HEK293T (cell line): ENCODE results near the gene LCK.
A peak's percentile ranks its signal among the peaks of the same experiment; 100 is the strongest.

ENCODE experiments used
- CTCF ChIA-PET: fragments of 350-600 bp; formaldehyde crosslinking; extraction: SDS; loops from one replicate; lab custom pipeline; 2021; ENCODE audit warnings: antibody characterized with exemption, inconsistent platforms; lab: Yijun Ruan, JAX
- POLR2A ChIA-PET: fragments of 350-600 bp; formaldehyde crosslinking; extraction: SDS; loops from one replicate; lab custom pipeline; 2020; ENCODE audit warnings: antibody characterized with exemption, inconsistent platforms; lab: Yijun Ruan, JAX
- DNase-seq: peaks from one replicate; pipeline ENCODE4 v3.0.0; 2012; ENCODE audit warnings: mixed read lengths; ENCODE audit errors: extremely low spot score
- ARNT ChIP-seq: fragments of 450-650 bp; IDR thresholded peaks from 2 replicates; pipeline ENCODE4 v1.6.1; 2017; ENCODE audit warnings: mild to moderate bottlenecking
- BHLHE40 ChIP-seq: fragments of 450-650 bp; IDR thresholded peaks from 2 replicates; pipeline ENCODE4 v1.6.1; 2016; ENCODE audit warnings: mild to moderate bottlenecking, moderate library complexity, borderline replicate concordance
- CTBP1 ChIP-seq: fragments of 450-650 bp; IDR thresholded peaks from 2 replicates; pipeline ENCODE4 v1.6.1; 2016; ENCODE audit warnings: borderline replicate concordance
- ELF4 ChIP-seq: fragments of 450-650 bp; IDR thresholded peaks from 2 replicates; pipeline ENCODE4 v1.6.1; 2017; ENCODE audit warnings: antibody characterized with exemption
- FOXA1 ChIP-seq: fragments of 450-650 bp; IDR thresholded peaks from 2 replicates; pipeline ENCODE4 v1.6.1; 2016; ENCODE audit warnings: mild to moderate bottlenecking
- FOXK2 ChIP-seq: fragments of 450-650 bp; IDR thresholded peaks from 2 replicates; pipeline ENCODE4 v1.6.1; 2016; ENCODE audit warnings: mild to moderate bottlenecking
- FOXM1 ChIP-seq: fragments of 450-650 bp; IDR thresholded peaks from 2 replicates; pipeline ENCODE4 v1.6.1; 2017; ENCODE audit warnings: mild to moderate bottlenecking, borderline replicate concordance
- HDGF ChIP-seq: fragments of 450-650 bp; IDR thresholded peaks from 2 replicates; pipeline ENCODE4 v1.6.1; 2017; ENCODE audit warnings: antibody characterized with exemption, borderline replicate concordance
- L3MBTL2 ChIP-seq: fragments of 450-650 bp; conservative IDR thresholded peaks from 2 replicates; pipeline ENCODE4 v1.6.1; 2016; ENCODE audit warnings: mild to moderate bottlenecking
- LEF1 ChIP-seq: fragments of 450-650 bp; IDR thresholded peaks from 2 replicates; pipeline ENCODE4 v1.6.1; 2017; ENCODE audit warnings: mild to moderate bottlenecking, borderline replicate concordance
- NFRKB ChIP-seq: fragments of 450-650 bp; IDR thresholded peaks from 2 replicates; pipeline ENCODE4 v1.6.1; 2016; ENCODE audit warnings: mild to moderate bottlenecking, moderate library complexity
- SP1 ChIP-seq: fragments of 450-650 bp; IDR thresholded peaks from 2 replicates; pipeline ENCODE4 v1.6.1; 2017
- SUZ12 ChIP-seq: fragments of 450-650 bp; IDR thresholded peaks from 2 replicates; pipeline ENCODE4 v1.6.1; 2016; ENCODE audit warnings: mild to moderate bottlenecking
- TARDBP ChIP-seq: fragments of 450-650 bp; IDR thresholded peaks from 2 replicates; pipeline ENCODE4 v1.6.1; 2016
- ZNF384 ChIP-seq: fragments of 450-650 bp; IDR thresholded peaks from 2 replicates; pipeline ENCODE4 v1.6.1; 2016
- TF ChIP-seq, protein P1 (sequence below): fragments of 450-650 bp; IDR thresholded peaks from 2 replicates; pipeline ENCODE4 v1.6.1; 2016

The LCK gene

GRCh38 chr1:32239790-32240139, 11.3 kb upstream of the LCK start:
- ChIA-PET POLR2A (interaction anchor here (2.2 kb wide), 1 partner anchor 9 kb away, joined by 8 read pairs; no protein-coding TSS in a partner anchor), CTCF (interaction anchor here (0.8 kb wide), 1 partner anchor 9 kb away, joined by 6 read pairs; no protein-coding TSS in a partner anchor)
- no peak for DNase-seq
- TF ChIP-seq FOXA1 (no peak), SUZ12 (no peak), FOXM1 (no peak), ELF4 (no peak)
- TF ChIP-seq, protein P1, sequence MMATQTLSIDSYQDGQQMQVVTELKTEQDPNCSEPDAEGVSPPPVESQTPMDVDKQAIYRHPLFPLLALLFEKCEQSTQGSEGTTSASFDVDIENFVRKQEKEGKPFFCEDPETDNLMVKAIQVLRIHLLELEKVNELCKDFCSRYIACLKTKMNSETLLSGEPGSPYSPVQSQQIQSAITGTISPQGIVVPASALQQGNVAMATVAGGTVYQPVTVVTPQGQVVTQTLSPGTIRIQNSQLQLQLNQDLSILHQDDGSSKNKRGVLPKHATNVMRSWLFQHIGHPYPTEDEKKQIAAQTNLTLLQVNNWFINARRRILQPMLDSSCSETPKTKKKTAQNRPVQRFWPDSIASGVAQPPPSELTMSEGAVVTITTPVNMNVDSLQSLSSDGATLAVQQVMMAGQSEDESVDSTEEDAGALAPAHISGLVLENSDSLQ = no peak

GRCh38 chr1:32240140-32240951, 10.7 kb upstream of the LCK start:
- DNase-seq = no peak
- CTCF ChIA-PET = interaction anchor here (0.8 kb wide), 1 partner anchor 8 kb away, joined by 6 read pairs; no protein-coding TSS in a partner anchor
- POLR2A ChIA-PET = interaction anchor here (2.2 kb wide), 1 partner anchor 8 kb away, joined by 8 read pairs; no protein-coding TSS in a partner anchor
- no peak for TF ChIP-seq SUZ12
- no peak for TF ChIP-seq NFRKB
- no peak for TF ChIP-seq FOXM1
- TF ChIP-seq L3MBTL2 = peak; percentile 40; the same call in 1 of the 2 replicates

GRCh38 chr1:32241001-32241763, 9.9 kb upstream of the LCK start:
- TF ChIP-seq L3MBTL2 (no peak), ARNT (no peak), NFRKB (no peak), FOXK2 (no peak), HDGF (no peak), SP1 (no peak), CTBP1 (no peak)
- TF ChIP-seq, protein P1 = no peak
- no peak for DNase-seq
- ChIA-PET POLR2A (no interaction called here), CTCF (interaction anchor here (1.8 kb wide), 1 partner anchor 26 kb away, joined by 6 read pairs; no protein-coding TSS in a partner anchor)

DNA sequence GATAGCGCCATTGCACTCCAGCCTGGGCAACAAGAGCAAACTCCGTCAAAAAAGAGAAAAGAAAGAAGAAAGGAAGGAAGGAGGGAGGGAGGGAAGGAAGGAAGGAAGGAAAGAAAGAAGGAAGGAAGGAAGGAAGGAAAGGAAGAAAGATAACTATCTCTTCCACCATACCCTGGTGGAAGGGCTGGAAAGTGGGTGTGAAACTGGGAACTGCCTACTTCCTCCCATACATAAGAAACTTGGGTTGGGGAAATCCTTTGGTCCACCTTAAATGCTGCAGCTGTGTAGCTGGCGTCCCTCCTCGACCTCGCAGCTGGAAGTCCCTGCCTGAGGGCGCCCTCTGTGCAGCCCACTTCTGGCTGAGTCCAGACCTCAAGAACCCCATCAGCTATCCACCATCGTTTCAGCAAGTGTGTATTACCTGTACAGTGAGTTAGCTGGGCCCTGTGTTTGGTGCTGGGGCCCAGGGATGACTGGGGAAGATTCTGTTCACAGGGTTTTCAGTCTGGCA, 8.7 kb upstream of the LCK start:
- CTCF ChIA-PET = interaction anchor here (1.8 kb wide), 1 partner anchor 27 kb away, joined by 6 read pairs; no protein-coding TSS in a partner anchor
- DNase-seq = no peak
- POLR2A ChIA-PET = no interaction called here
- TF ChIP-seq SUZ12 (no peak), ARNT (no peak), CTBP1 (no peak), HDGF (no peak), FOXM1 (no peak), ZNF384 (no peak), LEF1 (no peak), SP1 (no peak), NFRKB (no peak), L3MBTL2 (no peak), FOXK2 (no peak), FOXA1 (no peak), BHLHE40 (no peak), TARDBP (no peak), ELF4 (no peak)
- TF ChIP-seq, protein P1 = no peak

DNA sequence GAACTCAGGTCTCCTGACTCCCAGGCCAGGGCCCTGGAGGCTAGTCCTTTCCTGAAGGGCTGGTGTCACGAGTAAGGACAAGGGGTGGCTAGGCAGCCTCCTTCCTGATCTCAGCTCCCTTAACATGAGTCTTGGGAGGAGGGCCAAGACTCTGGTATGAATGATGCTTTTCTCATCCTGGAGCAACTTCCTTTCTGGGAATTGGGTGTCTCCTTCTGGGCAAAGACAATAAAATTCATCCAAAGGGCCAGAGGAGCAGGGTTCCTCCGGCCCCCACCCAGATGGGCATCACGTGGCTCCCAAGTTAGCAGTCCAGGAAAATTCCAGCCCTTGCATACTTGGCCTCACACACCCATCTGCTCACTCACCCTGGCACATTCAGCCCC, 4.2 kb upstream of the LCK start, which contains the start of gene FAM167B:
Gene FAM167B (plus strand): TSS at position 335 of the 386 bp plus-strand sequence. CDS start 200 bp downstream, outside the sequence.
- CTCF ChIA-PET = interaction anchor here (0.6 to 1.4 kb wide), 3 partner anchors 11 to 89 kb away, joined by 3 to 5 read pairs (median 4); no protein-coding TSS in a partner anchor
- no peak for DNase-seq
- TF ChIP-seq TARDBP = no peak
- TF ChIP-seq SP1 = no peak
- no peak for TF ChIP-seq NFRKB
- no peak for TF ChIP-seq ARNT
- no peak for TF ChIP-seq ZNF384
- no peak for TF ChIP-seq L3MBTL2
- TF ChIP-seq HDGF = no peak
- no peak for TF ChIP-seq CTBP1
- TF ChIP-seq FOXK2 = no peak
- TF ChIP-seq FOXM1 = no peak
- no peak for TF ChIP-seq ELF4
- TF ChIP-seq FOXA1 = no peak
- TF ChIP-seq SUZ12 = no peak
- TF ChIP-seq BHLHE40 = no peak
- TF ChIP-seq, protein P1 = no peak
- TF ChIP-seq LEF1 = no peak
- POLR2A ChIA-PET = interaction anchor here (0.8 kb wide), 1 partner anchor 30 kb away, joined by 3 read pairs; no protein-coding TSS in a partner anchor
